PC-9 (cell line): Measurements from ENCODE around the gene VRK1.

Experiments
- EZH2 ChIP-seq: fragments of 200-600 bp; sonication (generic); IDR thresholded peaks from 2 replicates; pipeline ENCODE4 v1.8.0; 2017; ENCODE audit warnings: antibody characterized with exemption, low read depth
- TF ChIP-seq, protein P1 (sequence below): fragments of 200-600 bp; sonication (generic); conservative IDR thresholded peaks from 2 replicates; pipeline ENCODE4 v1.6.1; 2017; ENCODE audit warnings: mixed run types, antibody characterized with exemption, mild to moderate bottlenecking, moderate library complexity

DNA sequence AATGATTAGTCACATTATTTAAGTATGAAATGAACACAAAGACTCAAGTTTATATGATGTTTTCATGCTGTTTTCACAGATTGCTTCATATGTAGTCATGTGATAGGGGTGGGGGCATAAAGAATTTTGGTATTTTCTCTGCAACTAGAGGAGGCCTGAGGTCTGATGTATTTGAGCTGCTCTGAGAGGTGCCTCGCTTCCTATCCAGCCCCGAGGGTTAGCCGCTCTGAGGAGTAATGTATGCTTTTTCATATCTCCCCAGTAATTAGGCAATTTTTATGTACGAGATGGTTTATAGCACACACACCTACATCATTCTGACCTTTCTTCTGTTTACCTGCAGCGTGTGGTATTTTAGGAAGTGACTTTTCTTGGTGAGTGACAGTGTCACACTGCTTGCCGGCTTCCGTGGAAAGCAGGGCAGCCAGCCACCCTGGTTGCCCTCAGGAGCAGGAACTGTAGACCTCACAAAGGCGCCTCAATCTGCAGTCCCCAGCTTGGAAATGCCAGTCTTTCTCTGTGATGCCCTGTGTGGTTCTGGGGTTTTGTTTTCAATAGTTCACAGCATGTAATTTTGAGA is 106.4 kb downstream of the VRK1 start:
- TF ChIP-seq, protein P1, sequence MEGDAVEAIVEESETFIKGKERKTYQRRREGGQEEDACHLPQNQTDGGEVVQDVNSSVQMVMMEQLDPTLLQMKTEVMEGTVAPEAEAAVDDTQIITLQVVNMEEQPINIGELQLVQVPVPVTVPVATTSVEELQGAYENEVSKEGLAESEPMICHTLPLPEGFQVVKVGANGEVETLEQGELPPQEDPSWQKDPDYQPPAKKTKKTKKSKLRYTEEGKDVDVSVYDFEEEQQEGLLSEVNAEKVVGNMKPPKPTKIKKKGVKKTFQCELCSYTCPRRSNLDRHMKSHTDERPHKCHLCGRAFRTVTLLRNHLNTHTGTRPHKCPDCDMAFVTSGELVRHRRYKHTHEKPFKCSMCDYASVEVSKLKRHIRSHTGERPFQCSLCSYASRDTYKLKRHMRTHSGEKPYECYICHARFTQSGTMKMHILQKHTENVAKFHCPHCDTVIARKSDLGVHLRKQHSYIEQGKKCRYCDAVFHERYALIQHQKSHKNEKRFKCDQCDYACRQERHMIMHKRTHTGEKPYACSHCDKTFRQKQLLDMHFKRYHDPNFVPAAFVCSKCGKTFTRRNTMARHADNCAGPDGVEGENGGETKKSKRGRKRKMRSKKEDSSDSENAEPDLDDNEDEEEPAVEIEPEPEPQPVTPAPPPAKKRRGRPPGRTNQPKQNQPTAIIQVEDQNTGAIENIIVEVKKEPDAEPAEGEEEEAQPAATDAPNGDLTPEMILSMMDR, result no peak
- TF ChIP-seq EZH2, result no peak
